GM18508 (cell line): ENCODE measurements around the gene STK38.

ENCODE experiments used
- ATAC-seq: cut with Tn5 transposase; IDR thresholded peaks from one replicate; pipeline ENCODE4 v1.9.1; 2021; ENCODE audit warnings: moderate number of reproducible peaks; ENCODE audit not compliant: insufficient read depth, unreplicated experiment

Gene STK38

DNA sequence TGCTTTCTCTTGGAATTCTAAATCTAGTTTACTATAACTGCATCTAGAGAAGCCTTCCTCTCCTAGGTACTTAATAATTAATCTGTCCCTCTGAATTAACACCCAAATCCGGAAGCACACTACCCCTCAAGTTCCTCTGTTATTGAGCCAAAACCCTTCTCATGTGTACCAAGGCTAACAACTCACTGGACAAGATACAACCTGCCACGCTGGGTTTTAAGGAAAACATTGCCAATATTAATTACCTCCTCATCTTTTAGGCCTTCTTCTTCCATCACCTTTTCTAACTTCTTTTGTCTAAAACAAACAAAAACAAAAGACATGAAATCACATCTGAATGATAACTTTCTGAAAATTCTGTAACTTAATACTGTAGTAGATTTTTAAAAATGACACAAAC is 21.9 kb downstream of the STK38 start:
- no peak for ATAC-seq

DNA sequence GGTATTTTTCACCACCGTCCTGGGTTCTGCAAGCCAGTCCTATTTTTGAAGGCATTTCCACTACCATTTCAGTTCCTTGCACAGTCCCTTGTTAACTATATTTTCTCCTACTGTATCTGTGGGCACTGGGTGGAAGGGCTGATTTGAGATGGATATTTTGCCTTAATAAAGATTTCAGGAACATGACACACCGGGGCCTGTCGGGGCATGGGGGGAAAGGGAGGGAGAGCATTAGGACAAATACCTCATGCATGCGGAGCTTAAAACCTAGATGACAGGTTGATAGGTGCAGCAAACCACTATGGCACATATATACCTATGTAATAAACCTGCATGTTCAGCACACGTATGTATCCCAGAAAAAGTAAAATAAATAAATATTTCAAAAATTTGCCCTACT is 22.4 kb downstream of the STK38 start:
- ATAC-seq = no peak

DNA sequence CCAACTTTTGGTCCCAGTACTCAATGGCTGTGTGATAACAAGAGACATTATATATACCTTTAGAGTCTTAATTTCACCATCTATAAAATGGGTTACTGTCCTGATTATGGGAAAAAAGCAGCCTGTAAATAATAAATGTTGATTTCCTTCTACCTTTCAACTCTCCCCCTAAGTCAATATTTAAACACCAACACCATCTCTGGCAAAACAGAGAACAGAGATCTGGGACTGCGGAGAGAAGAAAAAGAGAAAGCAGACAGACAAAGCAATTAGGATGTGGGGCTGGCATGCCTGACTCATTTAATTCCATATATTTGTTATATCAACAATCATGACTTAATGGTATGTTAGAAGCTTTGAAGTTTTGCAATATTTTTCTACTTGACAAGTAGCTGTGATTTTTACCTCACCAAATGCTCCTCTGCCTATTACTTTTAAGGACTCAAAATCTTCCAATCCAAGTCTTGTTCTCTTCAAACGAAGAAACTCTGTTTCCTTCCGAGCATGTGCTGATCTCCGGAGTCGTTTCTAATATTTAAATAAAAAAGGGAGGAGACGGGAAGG is 23.3 kb downstream of the STK38 start:
- no peak for ATAC-seq

DNA sequence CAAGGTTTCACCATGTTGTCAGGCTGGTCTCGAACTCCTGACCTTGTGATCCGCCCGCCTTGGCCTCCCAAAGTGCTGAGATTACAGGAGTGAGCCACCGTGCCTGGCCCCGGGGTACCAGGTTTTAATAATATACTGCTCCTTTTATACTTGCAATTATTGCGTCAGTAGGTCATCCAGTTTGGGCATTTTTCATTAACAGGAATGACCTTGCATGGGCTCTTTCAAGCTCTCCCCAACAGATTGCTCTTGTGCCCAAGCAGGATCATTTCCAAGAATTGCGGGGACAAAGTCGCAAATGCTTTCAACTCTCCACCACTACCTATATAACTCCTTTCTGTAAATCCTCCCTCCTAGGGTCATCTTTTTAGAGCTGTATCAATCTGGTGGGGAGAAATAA is 23.8 kb downstream of the STK38 start:
- ATAC-seq = no peak

DNA sequence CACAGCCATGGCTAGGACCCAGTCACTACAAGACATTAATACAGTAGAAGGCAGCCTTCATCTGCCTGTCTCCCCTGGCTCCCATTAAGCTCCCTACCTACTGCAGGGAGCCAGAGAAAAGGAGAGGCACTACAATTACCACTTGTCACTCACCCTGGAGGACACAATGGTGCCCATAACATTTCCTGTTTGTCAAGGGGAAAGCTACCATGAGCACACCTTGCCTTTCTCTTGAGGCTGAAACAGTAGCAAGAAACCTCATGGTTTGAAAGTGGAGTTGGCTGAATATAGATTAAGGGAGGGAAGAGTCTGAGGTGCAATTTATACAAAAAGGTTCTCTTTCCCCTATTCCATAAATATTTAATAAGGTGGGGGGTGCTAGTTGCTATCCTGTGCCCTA is 27.9 kb downstream of the STK38 start:
- no peak for ATAC-seq

DNA sequence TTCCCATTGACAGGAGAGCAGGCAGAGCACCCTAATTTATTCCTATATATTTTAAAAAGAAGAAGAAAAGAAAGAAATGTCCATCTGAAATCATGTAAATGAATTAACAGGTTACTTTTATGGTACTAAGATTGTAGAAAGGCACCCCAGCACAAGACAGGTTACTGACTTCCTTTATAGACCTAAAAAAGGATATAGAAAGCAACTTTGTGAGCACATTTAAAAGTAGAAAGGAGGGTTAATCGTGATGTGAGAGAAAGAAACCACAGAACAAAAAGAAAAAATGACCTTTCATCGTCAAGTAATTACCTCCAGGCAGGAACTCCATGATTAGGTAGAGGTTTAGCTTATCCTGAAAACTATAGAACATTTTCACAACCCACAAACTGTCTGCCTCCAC is 29.9 kb downstream of the STK38 start:
- no peak for ATAC-seq

DNA sequence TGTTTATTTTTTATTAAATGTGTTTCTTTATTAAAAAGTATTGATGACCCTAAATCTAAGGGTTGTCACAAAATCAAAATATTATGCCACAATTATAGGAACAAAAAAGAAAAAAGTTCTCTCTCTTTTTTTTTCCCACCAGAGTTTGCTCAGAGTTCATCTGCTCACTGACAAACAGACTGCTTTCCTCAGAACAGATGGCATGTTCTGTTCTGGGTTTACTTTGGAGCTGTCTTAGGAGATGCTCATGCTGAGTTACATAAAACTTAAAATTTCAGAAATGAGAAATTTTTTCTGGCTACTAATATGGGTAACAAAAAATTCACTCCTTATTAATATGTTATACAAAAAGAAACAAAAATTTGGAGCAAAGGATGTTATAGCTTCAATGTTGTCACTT is 30.3 kb downstream of the STK38 start:
- ATAC-seq = no peak

- no peak for ATAC-seq
These were observed 30.7 kb downstream of the STK38 start for GRCh38 chr6:36516559-36516958.

DNA sequence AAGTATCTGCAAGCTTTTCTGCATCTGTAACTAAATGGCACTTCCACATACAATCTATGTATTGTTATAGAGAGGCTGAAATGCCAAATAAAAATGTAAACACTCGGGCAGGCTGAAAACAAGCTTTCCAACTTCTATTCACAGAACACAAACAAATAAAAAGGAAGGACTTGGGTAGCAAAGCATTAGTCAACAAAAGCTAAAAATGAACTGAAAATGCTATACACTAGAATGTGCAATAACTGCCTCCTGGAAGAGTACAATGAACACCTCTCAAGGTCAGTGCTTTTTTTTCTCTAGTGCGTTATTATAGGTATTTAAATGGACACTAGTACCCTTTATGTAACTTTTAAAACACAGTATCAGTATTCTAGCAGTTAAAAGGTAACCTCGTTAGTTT is 31.4 kb downstream of the STK38 start:
- no peak for ATAC-seq

DNA sequence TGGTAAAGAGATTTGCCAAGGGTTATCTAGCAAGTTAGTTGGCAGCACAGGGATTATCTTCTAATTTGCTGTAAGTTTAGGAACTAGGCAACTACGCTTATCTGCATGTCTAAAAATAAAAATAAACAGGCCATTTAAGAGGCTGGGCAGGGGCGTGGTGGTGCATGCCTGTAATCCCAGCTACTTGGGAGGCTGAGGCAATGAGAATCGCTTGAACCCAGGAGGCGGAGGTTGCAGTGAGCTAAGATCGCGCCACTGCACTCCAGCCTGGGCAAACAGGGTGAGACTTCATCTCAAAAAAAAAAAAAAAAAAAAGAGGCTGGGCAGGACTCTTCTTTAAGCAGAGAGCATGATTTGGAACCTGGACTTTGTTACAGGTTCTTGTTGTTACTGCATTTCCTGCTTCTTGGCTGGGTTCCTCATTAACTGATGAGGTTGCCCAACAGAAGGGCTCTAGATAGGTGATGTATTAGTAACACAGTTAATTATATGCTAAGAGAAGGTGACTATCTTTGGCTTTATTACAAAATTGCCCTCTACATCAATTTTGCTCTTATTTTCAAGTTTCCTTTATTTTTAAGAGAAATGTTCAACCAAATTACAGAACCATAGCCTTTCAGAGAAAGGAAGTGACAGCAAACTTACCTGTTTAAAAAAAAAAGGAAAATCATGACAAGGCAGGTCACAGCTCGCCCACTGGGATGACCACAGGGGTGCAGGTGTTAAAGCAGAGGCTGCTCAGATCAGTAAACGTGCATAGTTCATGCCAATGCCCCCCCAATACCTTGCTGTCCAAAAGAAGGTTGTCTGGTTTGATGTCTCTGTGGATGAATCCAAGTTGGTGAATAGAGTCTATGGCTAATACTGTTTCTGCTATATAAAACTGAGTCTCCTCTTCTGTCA is 32.5 kb downstream of the STK38 start:
- ATAC-seq = no peak

DNA sequence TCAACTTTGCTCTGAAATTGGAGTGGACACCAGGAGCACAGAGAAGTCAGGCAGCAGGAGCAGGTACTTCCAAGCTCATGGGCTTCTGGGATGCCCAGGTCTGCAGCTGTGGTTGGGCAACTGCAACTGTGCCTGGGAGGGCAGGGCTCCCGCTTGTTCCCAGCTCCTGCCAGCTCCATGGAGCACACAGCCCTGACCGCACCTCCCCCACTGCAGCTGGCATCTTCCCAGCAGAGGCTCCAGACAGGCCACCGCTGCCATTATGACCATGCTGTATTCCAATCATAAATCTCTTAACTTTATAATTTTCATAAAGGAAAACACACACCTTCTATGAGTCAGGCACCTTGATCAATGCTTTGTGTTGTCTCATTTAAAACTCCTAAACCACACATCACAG is 36.9 kb downstream of the STK38 start:
- ATAC-seq = no peak

DNA sequence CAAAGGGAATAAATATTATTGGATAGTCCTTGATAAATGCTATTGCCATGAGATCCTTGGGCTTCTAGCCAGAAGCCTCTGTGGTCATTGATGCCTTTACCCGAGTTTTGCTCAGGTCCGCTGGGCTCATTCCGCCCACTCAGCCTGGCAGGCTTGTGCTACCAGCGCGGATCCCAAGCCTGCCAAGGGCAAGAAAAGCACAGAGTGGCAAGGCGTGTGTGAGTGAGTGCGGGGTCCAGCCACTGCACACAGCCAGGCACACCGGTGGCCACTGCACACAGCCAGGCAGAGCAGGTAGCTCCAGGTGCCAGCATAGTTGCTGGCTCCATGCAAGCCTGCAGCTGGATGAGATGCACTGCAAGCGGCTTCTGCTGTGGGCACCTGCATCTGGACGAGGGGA is 38.7 kb downstream of the STK38 start:
- no peak for ATAC-seq

GRCh38 chr6:36506611-36507010 is 40.7 kb downstream of the STK38 start:
- ATAC-seq = no peak

GRCh38 chr6:36505744-36506534 is 41.3 kb downstream of the STK38 start:
- ATAC-seq = no peak

- no peak for ATAC-seq
These were observed 42.3 kb downstream of the STK38 start for GRCh38 chr6:36504982-36505381.

DNA sequence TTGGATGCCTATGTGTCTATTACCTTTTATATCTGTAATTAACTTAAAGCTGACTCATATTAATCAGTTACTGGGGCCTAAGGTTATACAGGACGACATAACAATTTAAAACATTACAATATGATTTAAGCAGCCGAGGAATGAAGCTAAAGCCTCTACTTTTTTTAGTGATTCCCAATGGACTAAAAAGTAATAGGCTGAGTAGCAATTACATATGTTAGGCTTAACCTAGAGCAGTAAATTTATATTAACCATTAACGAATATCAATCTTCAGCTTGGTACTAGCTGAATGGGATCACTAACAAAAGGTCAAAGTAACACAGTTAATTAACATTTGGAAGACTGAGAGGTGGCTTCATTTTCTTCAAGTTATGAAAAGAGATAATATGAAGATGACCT is 43.1 kb downstream of the STK38 start:
- no peak for ATAC-seq

- no peak for ATAC-seq
These were observed 45.6 kb downstream of the STK38 start for GRCh38 chr6:36501686-36502085.

DNA sequence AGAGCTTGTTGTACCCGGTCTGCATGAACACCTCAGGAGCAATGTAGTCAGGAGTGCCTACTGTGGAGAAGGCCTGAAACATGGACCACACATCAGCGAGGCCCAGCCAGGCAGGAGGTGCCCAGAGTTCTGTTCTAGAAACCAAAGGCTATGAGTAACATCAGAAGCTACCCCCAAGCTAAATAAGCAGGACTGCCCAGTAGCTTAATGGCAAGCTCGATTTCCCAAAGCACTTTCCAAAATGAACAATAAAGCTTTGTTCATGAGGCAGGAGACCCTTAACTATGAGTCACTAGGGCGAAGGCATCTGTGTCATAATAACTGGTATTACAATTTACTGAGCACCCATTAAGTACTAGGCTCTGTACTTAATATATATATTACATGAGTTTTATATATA is 47.4 kb downstream of the STK38 start:
- ATAC-seq = no peak

DNA sequence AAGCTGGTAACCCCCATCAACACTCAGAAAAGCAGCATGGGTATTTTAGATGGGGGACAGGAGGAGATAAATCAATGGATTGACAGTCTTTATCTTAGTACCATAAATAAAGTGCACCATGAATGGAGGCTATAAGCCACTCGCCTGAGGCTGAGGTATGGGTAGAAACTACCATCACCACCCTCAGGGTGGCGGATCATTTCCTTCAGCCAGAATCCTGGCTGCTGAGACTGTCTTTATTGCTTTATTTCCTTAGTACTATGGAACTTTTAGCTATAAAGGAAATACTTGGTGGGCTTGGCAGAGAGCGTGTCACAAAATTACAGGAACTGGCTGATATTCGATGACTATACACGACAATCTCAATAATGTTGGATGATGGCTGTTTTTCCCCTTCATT is 52.2 kb downstream of the STK38 start:
- no peak for ATAC-seq

- ATAC-seq = no peak
These were observed 53.4 kb downstream of the STK38 start for GRCh38 chr6:36493859-36494258.

DNA sequence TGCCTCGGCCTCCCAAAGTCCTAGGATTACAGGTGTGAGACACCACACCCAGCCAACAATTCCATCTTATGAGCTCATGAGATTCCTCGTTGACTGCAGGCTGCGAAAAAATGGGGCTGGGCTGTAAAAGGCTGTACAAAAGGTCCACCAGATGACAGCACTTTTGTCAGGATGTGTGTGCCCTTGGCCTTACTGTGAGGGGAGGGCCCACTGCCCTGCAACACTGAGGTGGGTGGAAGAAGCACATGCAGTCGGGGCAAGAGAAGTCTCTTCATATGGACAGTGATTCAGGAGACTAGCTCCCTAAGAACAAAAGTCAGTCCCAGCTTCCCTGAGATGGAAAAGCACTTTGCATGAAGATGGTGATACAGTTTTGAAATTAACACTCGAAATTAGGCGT is 54.0 kb downstream of the STK38 start:
- ATAC-seq = no peak
